PFSK-1 (cell line): ENCODE results near the gene STRADB.

ENCODE experiments used
- POLR2AphosphoS5 ChIP-seq: IDR thresholded peaks from 2 replicates; pipeline ENCODE4 v1.6.1; 2012; ENCODE audit warnings: low read depth, mild to moderate bottlenecking, control low read depth, low read length, moderate library complexity
- REST ChIP-seq, 2 experiments: IDR thresholded peaks; 2 replicates each; pipeline versions ENCODE4 v1.6.1 to v1.8.0; 2011 to 2012; ENCODE audit warnings: low read depth in 2 of 2, low read length in 2 of 2, control low read depth in 1 of 2, inconsistent platforms in 1 of 2, mild to moderate bottlenecking in 1 of 2, moderate library complexity in 1 of 2; ENCODE audit not compliant: insufficient read depth in 1 of 2
- SIN3A ChIP-seq: IDR thresholded peaks from 2 replicates; pipeline ENCODE4 v1.6.1; 2012; ENCODE audit warnings: mild to moderate bottlenecking, low read length, moderate library complexity, borderline replicate concordance; ENCODE audit not compliant: insufficient read depth
- TAF1 ChIP-seq: IDR thresholded peaks from 2 replicates; pipeline ENCODE4 v1.6.1; 2012; ENCODE audit warnings: low read length, control low read depth, borderline replicate concordance; ENCODE audit not compliant: insufficient read depth

GRCh38 chr2:201406077-201406662 is 45.4 kb upstream of the STRADB start:
- TF ChIP-seq POLR2AphosphoS5 (no peak), REST (IDR thresholded peaks at IDR 0.05; ENCODE audit: insufficient read depth in 1 of 2, low read depth in 2 of 2, low read length in 2 of 2) (no peak), SIN3A (no peak), TAF1 (no peak)
